H1 (cell line): ENCODE data around the gene GALNT9. TPM values are rescaled to one million over a fixed set of nuclear protein-coding genes. Genes with fewer than 3 reads are reported as not detected.

Experiments used
- CTCF ChIA-PET: fragments of 300-600 bp; sonication (Branson Sonifier 250); formaldehyde crosslinking; loops from one replicate; lab custom pipeline; 2021; ENCODE audit not compliant: partially characterized antibody; lab: Charles Lee
- POLR2A ChIA-PET: fragments of 300-600 bp; sonication (Branson Sonifier 250); formaldehyde crosslinking; loops from one replicate; lab custom pipeline; 2021; ENCODE audit warnings: inconsistent platforms; ENCODE audit not compliant: partially characterized antibody; lab: Charles Lee
- DNase-seq, 2 experiments: peaks; one replicate each; pipeline versions ENCODE4 v3.0.0 to v3.0.0-alpha.2; 2010 to 2022; ENCODE audit warnings: low spot score in 2 of 2, low read depth in 1 of 2, mixed read lengths in 1 of 2
- FAIRE-seq: peaks from 2 replicates; lab custom pipeline; 2011; peaks lifted over from hg19 to GRCh38; lab: Jason Lieb, UNC
- H2AFZ ChIP-seq: 2 replicates; pipeline ENCODE4 v1.8.1; 2012; ENCODE audit warnings: low read length, inconsistent platforms
- H2AK5ac ChIP-seq: 2 replicates; pipeline ENCODE4 v1.6.1; 2013; ENCODE audit warnings: low read depth, low read length
- H2BK120ac ChIP-seq: replicated peaks from 2 replicates; pipeline ENCODE3; 2013; ENCODE audit warnings: low read depth, low read length, inconsistent platforms
- H2BK12ac ChIP-seq: 2 replicates; pipeline ENCODE4 v1.6.1; 2013; ENCODE audit warnings: low read depth, low read length
- H2BK15ac ChIP-seq: 2 replicates; pipeline ENCODE4 v1.6.1; 2013; ENCODE audit warnings: low read length
- H2BK20ac ChIP-seq: 2 replicates; pipeline ENCODE4 v1.6.1; 2013; ENCODE audit warnings: low read length
- H2BK5ac ChIP-seq: 2 replicates; pipeline ENCODE4 v1.6.1; 2013; ENCODE audit warnings: low read depth, low read length
- H3K14ac ChIP-seq: 2 replicates; pipeline ENCODE4 v1.6.1; 2013; ENCODE audit warnings: inconsistent platforms; ENCODE audit not compliant: insufficient read length
- H3K18ac ChIP-seq: 2 replicates; pipeline ENCODE4 v1.6.1; 2013; ENCODE audit warnings: low read length; ENCODE audit errors: extremely low read depth
- H3K23ac ChIP-seq: 2 replicates; pipeline ENCODE4 v1.6.1; 2013; ENCODE audit warnings: inconsistent platforms; ENCODE audit not compliant: insufficient read length
- H3K23me2 ChIP-seq: 2 replicates; pipeline ENCODE4 v1.6.1; 2013; ENCODE audit warnings: low read depth, low read length
- H3K27ac ChIP-seq: 2 replicates; pipeline ENCODE4 v1.6.1; 2011; ENCODE audit warnings: low read depth, low read length, inconsistent platforms
- H3K27me3 ChIP-seq, 4 experiments: replicated peaks in 1 of 4; 1 replicate in 1 of 4; 2 replicates in 3 of 4; pipeline versions ENCODE4 v1.6.1 to v1.8.1; 2011 to 2013; ENCODE audit warnings: low read length in 3 of 4, mild to moderate bottlenecking in 3 of 4, inconsistent platforms in 2 of 4, mixed read lengths in 2 of 4, moderate library complexity in 1 of 4; ENCODE audit not compliant: control insufficient read depth in 3 of 4, insufficient read depth in 3 of 4; ENCODE audit errors: extremely low read depth in 1 of 4
- H3K36me3 ChIP-seq, 4 experiments: 2 replicates each; pipeline versions ENCODE4 v1.6.1 to v1.8.1; 2011 to 2013; ENCODE audit warnings: mild to moderate bottlenecking in 4 of 4, low read length in 3 of 4, moderate library complexity in 2 of 4, control low read depth in 1 of 4, inconsistent platforms in 1 of 4; ENCODE audit not compliant: insufficient read depth in 4 of 4, control insufficient read depth in 2 of 4
- H3K4ac ChIP-seq: replicated peaks from 2 replicates; pipeline ENCODE3; 2013; ENCODE audit warnings: low read length, low read depth, mixed read lengths, inconsistent platforms; ENCODE audit not compliant: insufficient read length
- H3K4me1 ChIP-seq, 4 experiments: replicated peaks in 1 of 4; 1 replicate in 1 of 4; 2 replicates in 3 of 4; pipeline versions ENCODE4 v1.6.1 to v1.8.1; 2011 to 2013; ENCODE audit warnings: low read length in 3 of 4, inconsistent platforms in 2 of 4, mixed read lengths in 1 of 4; ENCODE audit not compliant: insufficient read depth in 4 of 4, control insufficient read depth in 3 of 4
- H3K4me2 ChIP-seq, 2 experiments: 2 replicates each; pipeline versions ENCODE4 v1.6.1 to v1.8.1; 2011 to 2013; ENCODE audit warnings: low read depth in 2 of 2, low read length in 2 of 2, control low read depth in 1 of 2, inconsistent platforms in 1 of 2, mild to moderate bottlenecking in 1 of 2; ENCODE audit not compliant: insufficient read depth in 1 of 2
- H3K4me3 ChIP-seq, 4 experiments: fragments of 200-600, 300-600 bp in 1 of 4; sonication (generic), shearing (Covaris generic), sonication (Bioruptor Twin) in 1 of 4; 2 replicates each; pipeline versions ENCODE4 v1.5.1 to v1.8.1; 2011 to 2016; ENCODE audit warnings: low read length in 4 of 4, low read depth in 3 of 4, control low read depth in 2 of 4, inconsistent platforms in 2 of 4, mild to moderate bottlenecking in 2 of 4, mixed read lengths in 1 of 4, moderate library complexity in 1 of 4; ENCODE audit not compliant: insufficient read depth in 2 of 4; ENCODE audit errors: extremely low read depth in 1 of 4
- H3K56ac ChIP-seq: replicated peaks from 2 replicates; pipeline ENCODE3; 2013; ENCODE audit warnings: low read depth, mild to moderate bottlenecking, mixed read lengths, low read length, inconsistent platforms; ENCODE audit not compliant: insufficient read length
- H3K79me1 ChIP-seq: 2 replicates; pipeline ENCODE4 v1.6.1; 2013; ENCODE audit warnings: low read depth, low read length, control low read depth
- H3K79me2 ChIP-seq, 2 experiments: 2 replicates each; pipeline versions ENCODE4 v1.6.1 to v1.8.1; 2012 to 2013; ENCODE audit warnings: low read length in 2 of 2, mild to moderate bottlenecking in 2 of 2, inconsistent platforms in 1 of 2; ENCODE audit not compliant: insufficient read depth in 2 of 2, control insufficient read depth in 1 of 2
- H3K9ac ChIP-seq, 4 experiments: replicated peaks in 1 of 4; 1 replicate in 1 of 4; 2 replicates in 3 of 4; pipeline versions ENCODE4 v1.6.1 to v1.8.1; 2011 to 2013; ENCODE audit warnings: low read depth in 3 of 4, low read length in 3 of 4, control low read depth in 2 of 4, mild to moderate bottlenecking in 2 of 4, moderate library complexity in 2 of 4, inconsistent platforms in 1 of 4; ENCODE audit errors: extremely low read depth in 1 of 4
- H3K9me3 ChIP-seq, 2 experiments: 2 replicates each; pipeline versions ENCODE4 v1.6.1 to v1.8.1; 2012 to 2013; ENCODE audit warnings: mild to moderate bottlenecking in 2 of 2, moderate library complexity in 2 of 2, control low read depth in 1 of 2, inconsistent platforms in 1 of 2, low read depth in 1 of 2, low read length in 1 of 2, mixed read lengths in 1 of 2; ENCODE audit not compliant: insufficient read depth in 2 of 2
- H4K20me1 ChIP-seq, 2 experiments: replicated peaks in 1 of 2; 2 replicates each; pipeline versions ENCODE3 to v1.8.1; 2011 to 2013; ENCODE audit warnings: inconsistent platforms in 2 of 2, low read length in 2 of 2, mild to moderate bottlenecking in 1 of 2; ENCODE audit not compliant: insufficient read depth in 2 of 2, control insufficient read depth in 1 of 2
- H4K5ac ChIP-seq: 2 replicates; pipeline ENCODE4 v1.6.1; 2013; ENCODE audit warnings: low read length, low read depth, mixed read lengths, inconsistent platforms; ENCODE audit not compliant: insufficient read length
- H4K8ac ChIP-seq: 2 replicates; pipeline ENCODE4 v1.8.0; 2013; ENCODE audit warnings: mild to moderate bottlenecking, moderate library complexity, low read length, inconsistent platforms; ENCODE audit not compliant: insufficient read depth; ENCODE audit errors: extremely low read depth
- H4K91ac ChIP-seq: replicated peaks from 2 replicates; pipeline ENCODE3; 2013; ENCODE audit warnings: low read length, mixed read lengths, inconsistent platforms; ENCODE audit not compliant: insufficient read length
- PHF8 ChIP-seq: fragments of 200-600 bp; sonication (generic); conservative IDR thresholded peaks from 2 replicates; pipeline ENCODE4 v1.7.1; 2012; ENCODE audit warnings: low read depth, mild to moderate bottlenecking, inconsistent platforms, low read length, moderate library complexity
- WGBS, 2 experiments: shearing (Covaris generic) in 1 of 2; methylation state at CpG; one replicate each; pipeline versions ENCODE4 v1.1.6 to v1.1.7; 2013 to 2015; ENCODE audit warnings: low lambda C conversion rate in 2 of 2, mixed read lengths in 2 of 2, inconsistent platforms in 1 of 2, low coverage in 1 of 2, missing lambda C conversion rate in 1 of 2; ENCODE audit not compliant: insufficient replicate concordance in 2 of 2, insufficient coverage in 1 of 2, insufficient read length in 1 of 2; ENCODE audit errors: extremely low coverage in 1 of 2, missing lambda C conversion rate in 1 of 2; 5-methylcytosine and 5-hydroxymethylcytosine counted together
- polyA plus RNA-seq, 7 experiments: library from polyadenylated mRNA; depleted of rRNA in 3 of 7; stranded (reverse) in 5 of 7; unstranded in 2 of 7; fragments of >200 nt in 5 of 7; fragments of 200-250 nt in 2 of 7; gene quantifications; 1 replicate in 5 of 7; 2 replicates in 1 of 7; 4 replicates in 1 of 7; pipeline versions ENCODE4 v1.2.1 to v1.2.3, GENCODE V29; 2011 to 2013; ENCODE audit warnings: missing spikeins in 2 of 7, mixed read lengths in 2 of 7
- total RNA-seq: library from RNA; stranded (reverse); fragmentation: NEBNext Ultra II Directional; extraction: Animal tissue kit (Norgen Biotek cat#: 25700); gene quantifications from 2 replicates; pipeline ENCODE4 v1.2.1, GENCODE V29; 2021

GALNT9 gene
- total and polyA plus RNA-seq, 2 of the 8 experiments (the other 6 are each of a cell fraction or from before 2014, with no cell fraction given) = 2.0 to 3.6 TPM

DNA sequence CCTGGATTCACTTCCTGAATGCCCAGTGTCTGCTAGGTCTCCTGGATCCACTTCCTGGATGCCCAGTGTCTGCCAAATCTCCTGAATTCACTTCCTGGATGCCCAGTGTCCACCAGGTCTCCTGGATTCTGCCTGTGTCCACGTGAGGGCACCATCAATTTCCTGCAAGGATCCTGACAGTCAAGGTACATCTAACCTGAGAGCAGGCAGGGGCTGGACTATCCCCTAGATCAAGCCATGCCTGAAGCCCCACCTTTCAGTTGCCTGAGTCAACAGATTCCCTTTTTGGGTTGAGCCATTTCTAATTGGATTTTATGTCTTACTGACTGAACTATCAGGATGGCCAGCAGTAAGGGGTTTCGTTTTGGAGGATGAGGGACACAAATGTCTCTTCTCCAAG lies 49.5 kb downstream of the GALNT9 start:
- peaks cover 0 to 5% (median 2%) of the 10 kb centered on the region in 4 experiments; a peak in 3 of 7 replicates for H3K27me3 ChIP-seq
- no peak overlapping the region for H2AK5ac ChIP-seq
- TF ChIP-seq PHF8 = no peak

More for the DNA sequence above, 49.5 kb downstream of the GALNT9 start:
- Histone ChIP-seq H3K79me1 (no peaks in the 10 kb centered on the region; the same call in 1 of the 2 replicates), H3K4me1 (peaks cover 5 to 28% (median 23%) of the 10 kb centered on the region in 4 experiments), H4K8ac (no peak overlapping the region), H2BK5ac (no peak overlapping the region), H3K14ac (no peak overlapping the region), H3K9me3 (no peaks in the 10 kb centered on the region), H2BK12ac (no peak overlapping the region; the same call in 1 of the 2 replicates), H4K20me1 (peaks cover 0 to 2% of the 10 kb centered on the region in 2 experiments), H3K27ac (no peak overlapping the region), H3K4ac (no peak overlapping the region), H3K36me3 (no peaks in the 10 kb centered on the region), H3K4me3 (no peak overlapping the region), H3K4me2 (no peak overlapping the region), H2BK20ac (no peak overlapping the region), H2AFZ (no peak overlapping the region), H4K5ac (no peak overlapping the region), H3K23ac (no peak overlapping the region), H4K91ac (no peak overlapping the region), H3K23me2 (0 out of 2 replicates have a peak, but pooled peaks cover 1% of the 10 kb centered on the region), H3K79me2 (no peaks in the 10 kb centered on the region), H3K56ac (no peak overlapping the region), H3K18ac (no peak overlapping the region), H2BK120ac (no peak overlapping the region), H2BK15ac (no peak overlapping the region), H3K9ac (no peak overlapping the region)
- 71% methylated on average over 2 of the region's 2 CpGs; no CpG with 5 or more reads in 1 of the 2 experiments for WGBS, 2 experiments
- ChIA-PET CTCF (no interaction called here), POLR2A (no interaction called here)
- FAIRE-seq (no peak), DNase-seq (no peak)
